ENCODE data around the gene SGPP1. TPM values are rescaled to one million over a fixed set of nuclear protein-coding genes. Genes with fewer than 3 reads are reported as not detected.
A peak's percentile ranks its signal among the peaks of the same experiment; 100 is the strongest.
"Not testable (repeated sequence)": the region's sequence is repeated elsewhere in the genome, so short reads cannot be mapped to it uniquely, and the experiment has no call there.

SGPP1 gene
- total RNA-seq, 1 donor from 2014 or later: 5.6 TPM

DNA sequence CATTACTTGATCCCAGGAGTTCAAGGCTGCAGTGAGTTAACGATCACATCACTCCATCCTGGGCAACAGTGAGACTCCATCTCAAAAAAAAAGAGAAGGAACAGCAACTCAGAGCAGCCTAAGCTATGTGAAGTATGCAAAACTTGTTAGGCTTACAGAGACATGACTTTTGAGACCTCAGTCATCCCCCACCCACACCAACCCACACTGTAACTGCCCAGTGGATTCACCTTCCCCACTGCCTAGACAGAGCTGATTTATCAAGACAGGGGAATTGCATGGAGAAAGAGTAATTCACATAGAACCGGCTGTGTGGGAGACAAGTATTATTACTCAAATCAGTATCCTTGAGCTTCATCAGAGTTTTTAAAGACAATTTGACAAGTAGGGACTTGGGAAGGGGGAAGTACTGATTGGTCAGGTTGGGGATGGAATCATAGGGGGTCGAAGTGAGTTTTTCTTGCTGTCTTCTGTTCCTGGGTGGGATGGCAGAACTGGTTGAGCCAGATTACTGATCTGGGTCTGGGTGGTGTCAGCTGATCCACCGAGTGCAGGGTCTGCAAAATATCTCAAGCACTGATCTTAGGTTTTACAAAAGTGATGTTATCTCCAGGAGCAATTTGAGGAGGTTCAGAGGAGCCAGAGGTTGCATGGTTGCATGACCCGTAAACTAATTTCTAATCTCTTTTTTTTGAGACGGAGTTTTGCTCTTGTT, 80.0 kb downstream of the SGPP1 start:
- no peak for DNase-seq (ENCODE audit: low spot score)
- intact Hi-C loops (cut with DNase I): no loop called here

DNA sequence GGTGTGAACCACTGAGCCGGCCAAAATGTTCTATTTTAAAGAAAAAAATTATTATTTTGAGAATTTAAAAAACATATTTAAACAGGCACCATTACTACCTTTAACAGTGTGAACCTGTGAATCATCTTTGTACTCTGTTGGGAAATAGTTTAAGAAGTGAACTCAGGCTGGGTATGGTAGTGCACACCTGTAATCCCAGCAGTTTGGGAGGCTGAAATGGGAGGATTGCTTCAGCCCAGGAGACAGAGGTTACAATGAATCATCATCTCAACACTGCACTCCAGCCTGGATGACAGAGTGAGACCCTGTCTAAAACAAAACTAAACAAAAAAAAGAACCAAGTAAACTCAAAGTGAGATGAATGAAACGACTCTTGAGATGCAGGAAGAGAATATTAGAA, 83.1 kb downstream of the SGPP1 start:
- intact Hi-C loops (cut with DNase I): loop anchor here (5.0 kb wide), 1 partner anchor 102 kb away; the partner anchor contains the start of gene PPP2R5E
- DNase-seq (ENCODE audit: low spot score): no peak

DNA sequence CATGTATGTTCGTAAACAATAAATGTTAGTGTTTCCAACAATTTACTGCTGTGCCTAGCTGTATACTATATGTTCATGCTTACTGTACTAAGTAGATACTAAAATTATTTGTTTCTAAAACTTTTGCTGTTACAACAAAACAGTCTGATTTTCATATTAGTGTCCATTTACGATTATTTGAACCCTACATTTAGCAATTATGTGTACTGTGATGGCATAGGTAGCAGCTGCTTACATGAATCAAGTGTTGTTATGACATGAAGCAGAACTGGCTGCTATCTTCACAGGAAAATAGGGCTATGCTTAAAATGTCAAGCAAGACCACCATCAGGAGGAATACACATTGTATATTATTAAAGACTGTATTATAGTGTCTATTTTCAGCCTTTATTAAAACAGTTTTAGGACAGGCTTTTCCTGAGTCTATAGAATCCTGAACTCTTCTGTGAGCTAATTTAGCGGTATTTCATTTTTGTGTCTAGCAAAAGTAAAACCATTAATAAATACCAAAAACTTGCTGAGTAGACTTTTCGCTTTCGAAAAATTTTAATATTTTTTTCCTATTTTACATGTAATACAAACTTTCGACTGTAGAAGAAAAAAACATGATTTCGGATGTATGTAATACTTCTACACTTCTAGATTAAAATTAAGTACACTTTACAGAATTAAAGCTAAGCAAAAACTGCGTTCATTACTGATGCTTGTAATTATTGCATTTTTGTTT, 85.0 kb downstream of the SGPP1 start:
- DNase-seq (ENCODE audit: low spot score): no peak
- intact Hi-C loops (cut with DNase I): loop anchor here (5.0 kb wide), 1 partner anchor 101 kb away; the partner anchor contains the start of gene PPP2R5E

DNA sequence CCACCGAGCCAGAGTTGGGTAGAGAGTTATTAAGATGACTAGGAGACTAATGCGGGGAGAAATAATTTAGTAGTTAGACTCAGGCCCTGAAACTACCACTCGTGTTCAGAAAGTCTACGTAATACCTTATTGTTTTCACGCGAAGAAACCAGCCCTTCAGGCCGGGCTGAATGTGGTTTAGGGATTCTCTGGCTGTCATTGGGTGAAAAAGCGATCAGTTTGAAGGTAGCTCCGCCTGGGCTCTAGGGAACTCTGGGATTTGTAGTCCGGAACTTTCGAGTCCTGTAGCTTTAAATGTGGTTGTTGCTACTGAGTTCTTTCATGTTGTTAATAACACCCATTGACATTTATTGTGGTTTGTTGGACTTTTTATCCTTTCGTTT, 85.6 kb downstream of the SGPP1 start:
- DNase-seq (ENCODE audit: low spot score): peak; percentile 84

DNA sequence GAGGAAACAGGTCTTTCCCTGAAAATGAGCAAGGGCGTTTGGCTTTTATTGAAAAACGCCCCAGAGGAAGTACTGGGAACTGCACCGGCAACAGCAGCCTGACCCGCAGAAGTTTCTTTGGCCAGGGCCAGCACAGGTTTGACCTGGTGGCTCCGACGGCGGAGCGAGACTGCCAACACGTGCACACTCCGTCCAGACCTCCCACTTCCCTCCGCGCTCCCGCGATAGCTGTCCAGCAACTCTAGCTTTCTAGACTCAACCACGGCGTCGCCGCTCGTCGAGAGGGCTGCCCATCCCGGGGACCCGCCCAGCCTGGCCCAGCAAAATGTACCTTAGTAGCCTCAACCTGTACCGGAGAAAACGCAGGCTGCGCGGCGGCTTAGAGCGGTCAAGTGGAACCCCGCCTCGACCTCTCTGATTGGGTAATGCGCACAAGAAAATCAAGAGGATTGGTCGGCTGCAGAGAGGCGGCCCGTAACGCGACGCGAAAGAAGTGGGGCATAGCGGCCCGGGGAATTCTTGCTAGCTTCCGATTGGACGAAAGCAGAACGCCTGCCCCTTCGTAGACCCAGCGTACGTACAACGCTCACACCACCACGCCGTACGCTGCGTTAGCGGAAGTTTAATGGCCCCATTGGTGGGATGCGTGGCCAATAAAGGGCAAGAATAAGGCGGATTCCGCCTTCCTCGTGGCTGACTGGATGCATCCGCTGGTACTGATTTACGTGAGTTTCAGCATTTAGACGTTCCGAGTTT, 86.2 kb downstream of the SGPP1 start, which contains the start of gene WDR89:
TSS of gene WDR89 (minus strand) at position 399 of the 756 bp plus-strand sequence. CDS start 41,929 bp downstream, outside the sequence.
- intact Hi-C loops (cut with DNase I): loop anchor here (1.0 to 5.0 kb wide), 2 partner anchors 99 to 252 kb away; partner anchors contain the start of gene PPP2R5E

More for the DNA sequence above, 85.6 kb downstream of the SGPP1 start:
- intact Hi-C loops (cut with DNase I): loop anchor here (5.0 kb wide), 1 partner anchor 100 kb away; the partner anchor contains the start of gene PPP2R5E

DNA sequence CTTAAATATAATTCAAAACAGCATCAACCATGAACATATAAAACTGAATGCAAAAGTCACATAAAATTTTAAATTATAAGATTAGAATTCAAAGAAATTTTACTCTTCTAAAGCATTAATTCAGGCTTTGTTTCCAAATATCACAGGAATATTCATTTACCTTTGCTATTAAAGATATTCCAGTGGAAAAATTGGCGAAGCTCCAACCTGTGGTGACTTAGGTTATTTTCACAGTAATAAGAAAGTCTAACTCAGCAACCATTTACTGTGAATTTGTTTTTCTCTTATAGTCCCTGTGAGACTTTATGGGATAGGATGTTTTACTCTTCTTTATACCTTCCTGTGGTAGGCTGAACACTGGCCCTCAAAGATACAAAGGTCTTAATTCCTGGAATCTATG, 89.4 kb downstream of the SGPP1 start:
- no peak for DNase-seq (ENCODE audit: low spot score)
- intact Hi-C loops (cut with DNase I): no loop called here

More for the DNA sequence above, 86.2 kb downstream of the SGPP1 start, which contains the start of gene WDR89:
- DNase-seq (ENCODE audit: low spot score): peak; percentile 98

DNA sequence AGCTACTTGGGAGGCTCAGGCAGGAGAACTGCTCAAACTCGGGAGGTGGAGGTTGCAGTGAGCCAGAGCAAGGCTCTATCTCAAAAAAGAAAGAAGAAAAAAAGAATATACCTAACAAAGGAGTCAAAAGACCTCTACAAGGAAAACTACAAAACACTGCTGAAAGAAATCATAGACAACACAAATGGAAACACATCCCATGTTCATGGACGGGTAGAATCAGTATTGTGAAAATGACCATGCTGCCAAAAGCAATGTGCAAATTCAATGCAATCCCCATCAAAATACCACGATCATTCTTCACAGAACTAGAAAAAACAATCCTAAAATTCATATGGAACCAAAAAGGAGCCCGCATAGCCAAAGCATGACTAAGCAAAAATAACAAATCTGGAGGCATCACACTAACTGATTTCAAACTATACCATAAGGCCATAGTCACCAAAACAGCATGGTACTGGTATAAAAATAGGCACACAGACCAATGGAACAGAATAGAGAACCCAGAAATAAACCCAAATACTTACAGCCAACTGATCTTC, 91.7 kb downstream of the SGPP1 start:
- intact Hi-C loops (cut with DNase I); DNase-seq (ENCODE audit: low spot score): not testable (repeated sequence)

Other genes starting within 250 kb of the SGPP1 start
- 40.3 TPM for gene PPP2R5E, start 184.7 kb downstream of the SGPP1 start, total RNA-seq
- gene WDR89, start 86.2 kb downstream of the SGPP1 start, total RNA-seq: 6.9 TPM
- 61.4 TPM for gene SYNE2, start 124.9 kb upstream of the SGPP1 start, total RNA-seq

Data from cardiac septum (tissue), 1 donor.